ENCODE measurements around the gene HIPK3. TPM values are rescaled to one million over a fixed set of nuclear protein-coding genes. Genes with fewer than 3 reads are reported as not detected.

The HIPK3 gene
- total RNA-seq, 1 donor from 2014 or later, result 166 TPM

DNA sequence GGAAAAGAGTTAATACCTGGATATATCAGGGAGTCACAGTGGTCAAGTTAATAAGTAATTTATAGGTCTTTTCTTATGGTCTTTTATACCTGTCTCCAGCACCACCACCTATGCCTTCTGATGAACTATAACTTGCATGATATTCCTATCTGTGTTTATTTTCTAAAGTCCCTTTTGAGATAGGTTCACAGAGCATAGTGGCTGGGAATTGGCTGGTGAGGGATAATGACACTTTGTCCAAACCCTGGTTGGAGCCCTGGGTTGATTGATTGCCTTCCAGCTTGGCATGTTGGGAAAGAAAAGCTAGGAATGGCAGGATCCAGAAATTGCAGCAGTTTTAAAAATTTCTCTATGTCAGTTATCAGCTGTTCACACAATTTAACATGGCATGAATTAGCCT lies 23.2 kb downstream of the HIPK3 start:
- intact Hi-C loops (cut with DNase I), result no loop called here
- no peaks in the 10 kb centered on the region for H3K9me3 ChIP-seq
- TF ChIP-seq, protein P1, sequence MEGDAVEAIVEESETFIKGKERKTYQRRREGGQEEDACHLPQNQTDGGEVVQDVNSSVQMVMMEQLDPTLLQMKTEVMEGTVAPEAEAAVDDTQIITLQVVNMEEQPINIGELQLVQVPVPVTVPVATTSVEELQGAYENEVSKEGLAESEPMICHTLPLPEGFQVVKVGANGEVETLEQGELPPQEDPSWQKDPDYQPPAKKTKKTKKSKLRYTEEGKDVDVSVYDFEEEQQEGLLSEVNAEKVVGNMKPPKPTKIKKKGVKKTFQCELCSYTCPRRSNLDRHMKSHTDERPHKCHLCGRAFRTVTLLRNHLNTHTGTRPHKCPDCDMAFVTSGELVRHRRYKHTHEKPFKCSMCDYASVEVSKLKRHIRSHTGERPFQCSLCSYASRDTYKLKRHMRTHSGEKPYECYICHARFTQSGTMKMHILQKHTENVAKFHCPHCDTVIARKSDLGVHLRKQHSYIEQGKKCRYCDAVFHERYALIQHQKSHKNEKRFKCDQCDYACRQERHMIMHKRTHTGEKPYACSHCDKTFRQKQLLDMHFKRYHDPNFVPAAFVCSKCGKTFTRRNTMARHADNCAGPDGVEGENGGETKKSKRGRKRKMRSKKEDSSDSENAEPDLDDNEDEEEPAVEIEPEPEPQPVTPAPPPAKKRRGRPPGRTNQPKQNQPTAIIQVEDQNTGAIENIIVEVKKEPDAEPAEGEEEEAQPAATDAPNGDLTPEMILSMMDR (IDR thresholded peaks at IDR 0.05), result no peak
- no peak for TF ChIP-seq POLR2AphosphoS5 (IDR thresholded peaks at IDR 0.05; ENCODE audit: insufficient read depth in 1 of 2, low read depth in 1 of 2)
- TF ChIP-seq POLR2A (IDR thresholded peaks at IDR 0.05), result no peak
- no peaks in the 10 kb centered on the region for H3K27me3 ChIP-seq
- H3K27ac ChIP-seq, result no peak overlapping the region
- peaks cover 65% of the 10 kb centered on the region for H3K4me1 ChIP-seq
- DNase-seq (ENCODE audit: extremely low spot score in 2 of 2), result no peak
- H3K4me3 ChIP-seq, result no peak overlapping the region
- no peaks in the 10 kb centered on the region for H3K36me3 ChIP-seq

DNA sequence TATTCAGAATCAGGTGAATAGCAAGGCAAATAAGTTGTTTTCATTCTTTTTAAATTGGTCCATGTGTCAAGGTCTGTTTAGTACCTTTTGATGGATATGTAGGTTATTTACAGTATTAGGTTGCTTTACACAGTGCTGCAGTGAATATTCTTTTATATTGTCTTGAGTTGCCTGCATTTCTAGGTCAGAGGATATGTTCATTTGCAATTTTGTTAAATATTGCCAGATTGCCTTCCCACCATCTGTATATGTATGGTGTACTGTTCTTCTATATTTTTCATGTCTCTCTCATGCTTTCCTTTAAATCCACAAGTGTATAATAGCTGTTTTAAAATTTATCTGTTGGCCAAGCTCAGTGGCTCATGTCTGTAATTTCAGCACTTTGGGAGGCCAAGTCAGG lies 24.6 kb downstream of the HIPK3 start:
- Histone ChIP-seq H3K4me3 (no peak overlapping the region), H3K4me1 (peaks cover 64% of the 10 kb centered on the region), H3K9me3 (no peaks in the 10 kb centered on the region), H3K27ac (no peak overlapping the region), H3K27me3 (no peaks in the 10 kb centered on the region), H3K36me3 (no peaks in the 10 kb centered on the region)
- DNase-seq (ENCODE audit: extremely low spot score in 2 of 2), result no peak
- TF ChIP-seq POLR2A (IDR thresholded peaks at IDR 0.05) (no peak), POLR2AphosphoS5 (IDR thresholded peaks at IDR 0.05; ENCODE audit: insufficient read depth in 1 of 2, low read depth in 1 of 2) (no peak)
- TF ChIP-seq, protein P1 (IDR thresholded peaks at IDR 0.05), result no peak
- intact Hi-C loops (cut with DNase I), result no loop called here

DNA sequence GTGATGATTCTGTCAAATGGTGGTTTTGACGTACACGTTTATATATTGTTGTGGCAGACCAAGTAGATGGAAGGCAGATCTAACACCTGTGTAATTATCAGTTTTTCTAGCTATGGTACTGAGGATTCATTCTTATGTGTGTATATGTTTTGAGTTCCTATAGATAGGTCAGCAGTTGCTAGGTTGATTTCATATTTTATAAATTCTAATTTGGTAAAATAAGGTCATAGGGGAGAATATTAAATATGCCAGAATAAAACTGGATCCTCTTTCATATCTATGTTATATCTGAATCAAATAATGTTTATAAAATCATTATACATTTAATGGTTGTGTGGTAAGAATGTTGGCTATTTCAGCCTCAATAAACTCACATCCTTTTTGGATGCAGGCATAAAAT lies 27.6 kb downstream of the HIPK3 start:
- no peak for TF ChIP-seq POLR2A (IDR thresholded peaks at IDR 0.05)
- no peak for TF ChIP-seq POLR2AphosphoS5 (IDR thresholded peaks at IDR 0.05; ENCODE audit: insufficient read depth in 1 of 2, low read depth in 1 of 2)
- TF ChIP-seq, protein P1 (IDR thresholded peaks at IDR 0.05), result no peak
- H3K36me3 ChIP-seq, result no peaks in the 10 kb centered on the region
- peaks cover 62% of the 10 kb centered on the region for H3K4me1 ChIP-seq
- intact Hi-C loops (cut with DNase I), result no loop called here
- H3K27me3 ChIP-seq, result no peaks in the 10 kb centered on the region
- H3K4me3 ChIP-seq, result no peak overlapping the region
- no peak for DNase-seq (ENCODE audit: extremely low spot score in 2 of 2)
- no peak overlapping the region for H3K27ac ChIP-seq
- H3K9me3 ChIP-seq, result no peaks in the 10 kb centered on the region

DNA sequence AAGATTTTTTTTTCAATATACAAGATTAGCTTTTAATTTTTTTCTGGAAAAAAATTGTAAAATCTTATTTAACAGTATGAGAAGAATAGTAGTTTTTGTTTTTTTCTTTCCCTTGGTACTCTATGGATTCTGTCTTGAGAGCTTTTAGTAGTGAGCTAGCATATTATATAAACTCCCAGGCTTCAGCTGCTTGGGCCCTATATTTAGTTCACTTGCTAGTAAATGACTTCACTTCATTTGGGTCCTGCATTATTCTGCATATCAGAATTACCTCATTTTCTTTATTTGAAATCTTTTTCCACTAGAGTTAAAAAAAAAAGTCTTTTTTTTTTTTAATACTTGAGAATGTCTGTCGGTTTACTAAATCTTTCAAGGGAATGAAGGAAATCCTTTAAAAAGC lies 33.1 kb downstream of the HIPK3 start:
- TF ChIP-seq POLR2AphosphoS5 (IDR thresholded peaks at IDR 0.05; ENCODE audit: insufficient read depth in 1 of 2, low read depth in 1 of 2) (no peak), POLR2A (IDR thresholded peaks at IDR 0.05) (no peak)
- TF ChIP-seq, protein P1 (IDR thresholded peaks at IDR 0.05), result no peak
- Histone ChIP-seq H3K4me3 (no peak overlapping the region), H3K9me3 (no peaks in the 10 kb centered on the region), H3K4me1 (peaks cover 50% of the 10 kb centered on the region), H3K36me3 (no peaks in the 10 kb centered on the region), H3K27ac (no peak overlapping the region), H3K27me3 (no peaks in the 10 kb centered on the region)
- intact Hi-C loops (cut with DNase I), result no loop called here
- DNase-seq (ENCODE audit: extremely low spot score in 2 of 2), result no peak

DNA sequence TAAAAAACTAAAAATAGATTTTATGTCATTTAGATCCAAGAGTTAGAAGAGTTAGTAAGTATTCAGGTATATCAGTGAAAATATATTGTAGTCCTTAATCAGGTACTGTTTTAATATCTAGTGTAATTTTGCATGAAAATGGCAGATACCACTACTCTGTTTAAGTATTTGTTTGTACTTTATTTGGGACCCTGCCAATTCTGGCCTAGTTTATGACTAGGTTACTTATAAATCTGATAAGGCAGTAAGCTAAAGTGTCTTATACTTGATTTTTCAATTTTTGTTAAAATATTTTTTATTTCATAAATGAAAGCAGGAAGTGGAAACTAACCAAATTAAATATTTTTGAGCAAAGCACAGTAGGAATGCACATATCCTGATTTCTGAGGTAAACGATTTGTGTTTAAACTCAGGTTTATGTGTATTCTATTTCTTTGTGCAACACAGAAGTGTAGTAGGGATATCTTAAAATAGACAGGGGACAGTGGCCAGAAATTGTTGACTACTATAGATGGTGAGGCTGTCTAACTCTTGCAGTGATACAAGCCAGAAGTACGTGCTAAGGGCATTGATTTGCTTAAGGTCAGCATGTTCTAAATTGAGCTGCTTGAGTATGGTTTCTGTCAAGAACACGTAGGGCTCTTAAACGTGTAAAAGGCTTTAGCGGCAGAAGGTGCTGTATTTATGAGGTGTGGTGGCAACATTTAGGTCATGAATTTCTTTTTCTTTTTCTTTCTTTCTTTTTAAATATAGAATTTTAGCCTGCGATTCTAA lies 34.0 kb downstream of the HIPK3 start:
- intact Hi-C loops (cut with DNase I), result no loop called here
- DNase-seq (ENCODE audit: extremely low spot score in 2 of 2), result no peak
- Histone ChIP-seq H3K4me3 (no peak overlapping the region), H3K27me3 (no peaks in the 10 kb centered on the region), H3K4me1 (peaks cover 52% of the 10 kb centered on the region), H3K36me3 (no peaks in the 10 kb centered on the region), H3K9me3 (no peaks in the 10 kb centered on the region), H3K27ac (peak overlapping the region; percentile 1)
- TF ChIP-seq, protein P1 (IDR thresholded peaks at IDR 0.05), result no peak
- TF ChIP-seq POLR2A (IDR thresholded peaks at IDR 0.05), result no peak
- TF ChIP-seq POLR2AphosphoS5 (IDR thresholded peaks at IDR 0.05; ENCODE audit: insufficient read depth in 1 of 2, low read depth in 1 of 2), result no peak

Data from vagina (tissue), 2 donors.